Fibroblast of skin of abdomen (primary cell): ENCODE data around the gene ADK.

Experiments
- DNase-seq: peaks from one replicate; pipeline ENCODE4 v3.0.0-alpha.2; 2013

Gene ADK

DNA sequence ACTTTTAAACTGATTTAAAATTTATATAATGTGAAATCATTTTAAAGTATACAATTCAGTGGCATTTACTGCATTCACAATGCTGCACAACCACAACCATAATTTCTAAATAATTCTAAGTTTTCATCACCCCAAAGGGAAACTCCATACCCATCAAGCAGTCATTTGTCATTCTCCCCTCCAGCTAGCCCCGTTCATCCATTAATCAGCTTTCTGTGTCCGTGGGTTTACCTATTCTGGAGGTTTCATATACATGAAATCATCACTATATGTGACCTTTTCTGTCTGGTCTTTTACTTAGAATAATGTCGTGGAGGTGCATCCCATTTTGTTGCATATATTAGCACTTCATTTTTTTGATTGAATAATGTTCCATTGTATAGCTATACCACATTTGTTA is 214.1 kb downstream of the ADK start:
- DNase-seq: no peak

GRCh38 chr10:74371696-74372095 is 220.7 kb downstream of the ADK start:
- DNase-seq: peak; percentile 18

- no peak for DNase-seq
These were observed 222.0 kb downstream of the ADK start for GRCh38 chr10:74373059-74373458.

DNA sequence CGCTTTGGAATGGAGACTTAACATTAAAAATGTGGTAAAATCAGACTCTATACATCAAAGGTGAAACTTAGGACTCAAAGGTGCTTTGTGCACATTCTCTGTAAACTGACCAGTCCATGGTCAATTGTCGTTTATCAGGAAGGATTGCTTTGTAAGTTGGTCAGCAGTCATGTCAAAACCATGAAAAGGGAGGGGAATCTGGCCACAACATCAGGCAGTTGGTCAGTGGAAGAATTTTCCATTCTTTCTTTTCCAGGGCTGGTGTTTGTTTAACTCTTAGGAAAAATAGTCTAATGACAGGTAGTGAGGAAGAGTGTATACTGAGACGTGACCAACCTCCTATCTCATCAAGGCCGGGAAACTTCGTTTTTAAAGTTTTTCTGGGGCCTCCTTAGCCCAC is 226.5 kb downstream of the ADK start:
- DNase-seq: no peak

- no peak for DNase-seq
These were observed 228.5 kb downstream of the ADK start for GRCh38 chr10:74379474-74379873.

DNA sequence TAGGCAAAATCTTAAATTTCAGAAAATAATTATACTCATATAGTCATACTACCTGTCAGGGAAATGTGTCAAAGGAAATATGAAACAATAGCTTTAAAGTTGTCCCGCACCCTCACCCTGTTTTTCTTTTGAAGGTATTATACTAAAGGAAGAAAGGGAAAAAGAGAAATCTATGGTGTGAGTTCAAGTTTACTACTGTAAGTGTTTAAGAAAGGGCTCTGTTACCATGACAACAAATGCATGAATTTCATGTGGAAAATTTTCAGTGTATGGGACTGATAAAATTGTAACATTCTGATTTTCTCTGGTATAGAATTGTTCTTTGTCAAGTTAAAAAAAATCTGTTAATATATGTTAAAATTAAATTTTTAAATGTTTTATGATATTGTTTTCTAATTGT is 229.8 kb downstream of the ADK start:
- no peak for DNase-seq

DNA sequence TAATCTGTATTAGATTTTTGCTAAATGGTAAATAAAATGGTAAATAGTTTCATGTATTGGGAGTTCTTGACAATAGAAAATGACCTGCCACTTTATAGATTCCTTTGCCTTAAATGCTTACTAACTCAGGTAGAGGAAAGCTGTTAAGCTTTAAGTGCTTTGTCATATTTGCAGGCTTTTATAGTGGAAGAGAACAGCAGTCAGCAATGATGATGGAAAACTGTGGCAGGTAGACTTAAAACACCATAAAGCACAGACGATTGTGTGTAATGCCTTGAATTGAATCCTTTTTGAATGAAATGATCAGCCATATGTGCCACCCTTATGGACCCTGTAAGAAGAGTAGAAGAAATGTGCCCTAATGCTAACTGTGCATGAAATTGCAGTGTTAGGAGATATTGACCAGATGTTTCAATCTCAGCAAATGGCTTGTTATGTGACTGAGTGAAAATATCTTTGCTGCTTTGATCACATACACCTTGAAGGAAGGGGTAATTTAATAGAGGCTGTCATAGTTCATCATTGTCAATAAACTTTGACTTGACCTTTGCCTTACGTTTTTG is 230.4 kb downstream of the ADK start:
- DNase-seq: no peak

- DNase-seq: no peak
These were observed 231.6 kb downstream of the ADK start for GRCh38 chr10:74382663-74383062.

GRCh38 chr10:74383642-74384041 is 232.6 kb downstream of the ADK start:
- no peak for DNase-seq

DNA sequence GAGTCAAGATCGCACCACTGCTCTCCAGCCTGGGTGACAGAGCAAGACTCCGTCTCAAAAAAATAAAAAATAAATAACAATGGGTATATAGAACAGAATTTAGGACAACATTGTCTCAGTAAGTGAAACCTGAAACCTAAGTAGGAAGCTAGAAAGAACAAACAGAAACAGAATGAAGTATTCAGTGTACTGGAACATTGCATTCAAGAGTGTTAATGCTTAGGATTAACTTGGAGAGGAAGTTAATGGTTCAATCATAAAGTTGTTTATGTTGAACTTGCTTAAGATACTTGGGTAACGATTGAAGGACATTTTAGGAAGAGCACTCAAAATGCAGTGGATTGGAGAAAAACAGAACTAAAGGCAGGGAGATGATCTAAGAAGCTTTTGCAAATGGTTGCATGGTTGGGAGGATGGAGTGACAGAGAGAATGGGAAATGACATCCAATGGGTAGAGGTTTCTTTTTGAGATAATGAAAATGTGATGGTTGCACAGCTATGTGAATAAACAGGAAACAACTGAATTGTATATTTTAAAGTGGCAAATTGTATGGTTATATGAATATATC is 233.7 kb downstream of the ADK start:
- DNase-seq: no peak

- DNase-seq: no peak
These were observed 237.8 kb downstream of the ADK start for GRCh38 chr10:74388801-74389200.

- no peak for DNase-seq
These were observed 240.8 kb downstream of the ADK start for GRCh38 chr10:74391786-74392185.

DNA sequence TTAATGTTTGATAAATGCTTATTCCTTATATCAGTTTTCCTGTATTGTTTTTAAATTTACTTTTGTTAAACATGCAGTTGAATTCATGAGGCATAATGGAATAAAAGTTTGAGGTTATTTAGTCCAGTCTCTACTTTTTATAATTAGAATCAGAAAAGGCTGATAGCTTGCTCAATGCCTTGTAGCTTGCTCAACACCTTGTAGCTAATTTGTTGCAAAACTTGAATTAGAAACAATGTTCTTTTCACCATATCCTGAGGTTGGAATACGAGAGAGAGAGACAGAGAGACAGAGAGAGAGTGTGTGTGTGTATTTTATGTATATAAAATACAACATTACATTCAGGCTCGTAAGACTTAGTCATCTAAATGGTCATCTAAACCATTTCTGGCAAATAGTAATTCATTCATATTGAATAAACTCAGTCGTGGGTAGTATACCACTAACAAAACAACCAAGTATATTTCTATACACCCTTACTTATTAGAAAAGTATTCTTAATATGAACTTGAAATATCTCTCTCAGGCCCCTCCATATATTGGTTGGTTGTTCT is 243.5 kb downstream of the ADK start:
- DNase-seq: peak; percentile 10

DNA sequence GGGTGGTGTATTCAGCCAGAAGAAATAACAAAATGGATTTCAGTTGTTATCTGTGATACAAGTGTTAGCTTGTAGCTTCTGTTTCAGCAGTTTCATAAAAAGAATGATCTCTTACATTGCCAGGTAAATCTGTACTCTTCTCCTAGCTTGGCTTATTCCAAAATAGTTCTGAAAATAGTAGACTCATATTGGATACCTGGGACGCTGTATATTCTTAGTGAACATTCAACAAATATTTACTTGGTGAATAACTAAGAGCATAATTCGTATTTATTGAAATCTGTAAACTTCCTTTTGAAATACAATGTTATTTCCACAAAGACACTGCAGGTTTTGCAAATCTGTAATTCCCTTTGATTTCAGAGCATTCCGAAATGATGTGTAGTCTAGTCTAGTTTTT is 249.2 kb downstream of the ADK start:
- DNase-seq: peak; percentile 5

- no peak for DNase-seq
These were observed 255.0 kb downstream of the ADK start for GRCh38 chr10:74406006-74406405.

DNA sequence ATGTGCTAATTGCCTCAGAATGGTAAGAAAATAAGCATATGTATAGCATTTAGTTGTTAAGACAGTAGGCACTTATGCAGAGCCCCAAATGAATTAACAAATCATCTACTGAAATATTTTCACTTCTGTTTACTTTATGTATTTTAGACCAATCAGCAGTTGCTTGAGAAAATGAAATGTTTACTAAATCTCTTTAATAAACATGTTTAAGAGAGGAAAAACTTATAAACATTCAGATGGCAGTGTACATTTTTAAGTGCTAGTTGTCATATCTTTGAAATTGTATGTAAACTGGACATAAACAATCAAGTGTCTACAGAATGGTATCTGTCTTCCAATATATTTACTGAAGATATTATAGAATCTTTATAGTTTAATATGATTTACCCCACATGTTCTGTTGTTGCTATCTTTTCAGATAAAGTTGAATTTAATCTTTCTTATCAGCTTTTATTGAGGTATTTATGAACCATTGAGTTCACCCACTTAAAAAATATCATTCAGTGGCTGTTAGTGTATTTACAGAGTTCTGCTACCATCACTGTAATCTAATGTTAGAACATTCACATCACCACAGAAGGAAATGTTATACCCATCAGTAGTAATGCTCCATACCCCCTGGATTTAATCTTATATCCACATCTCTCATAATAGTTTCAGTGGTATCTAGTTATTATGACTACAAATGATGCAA is 264.3 kb downstream of the ADK start:
- no peak for DNase-seq

- DNase-seq: no peak
These were observed 266.4 kb downstream of the ADK start for GRCh38 chr10:74417397-74417796.

DNA sequence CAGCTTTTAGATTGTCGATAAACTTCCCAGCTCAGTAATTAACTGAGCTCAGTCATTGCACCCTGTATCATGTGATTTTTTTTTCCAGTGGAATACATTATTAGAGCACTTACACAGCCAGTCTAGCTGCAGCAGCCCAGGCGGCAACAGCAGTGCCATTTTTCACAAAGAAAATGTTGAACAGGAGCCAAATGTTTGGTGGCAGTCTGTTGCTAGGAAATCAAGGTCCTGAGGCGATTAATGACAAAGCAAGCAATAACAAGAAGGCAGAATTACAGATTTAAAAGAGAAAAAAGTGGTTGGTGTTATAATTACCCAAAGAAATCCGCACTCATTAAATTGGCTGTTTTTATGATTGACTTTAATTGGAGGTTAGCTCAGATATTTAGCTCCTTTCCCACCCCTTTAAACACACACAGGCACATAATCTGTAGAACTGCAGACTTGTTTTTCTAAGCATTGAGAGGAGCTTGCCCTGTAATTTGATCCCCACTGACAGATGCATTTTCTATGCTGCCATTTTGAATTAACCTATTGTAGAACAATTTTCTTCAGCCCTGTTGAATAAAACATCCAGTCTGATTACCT is 267.4 kb downstream of the ADK start:
- no peak for DNase-seq

- DNase-seq: no peak
These were observed 268.5 kb downstream of the ADK start for GRCh38 chr10:74419491-74419951.

DNA sequence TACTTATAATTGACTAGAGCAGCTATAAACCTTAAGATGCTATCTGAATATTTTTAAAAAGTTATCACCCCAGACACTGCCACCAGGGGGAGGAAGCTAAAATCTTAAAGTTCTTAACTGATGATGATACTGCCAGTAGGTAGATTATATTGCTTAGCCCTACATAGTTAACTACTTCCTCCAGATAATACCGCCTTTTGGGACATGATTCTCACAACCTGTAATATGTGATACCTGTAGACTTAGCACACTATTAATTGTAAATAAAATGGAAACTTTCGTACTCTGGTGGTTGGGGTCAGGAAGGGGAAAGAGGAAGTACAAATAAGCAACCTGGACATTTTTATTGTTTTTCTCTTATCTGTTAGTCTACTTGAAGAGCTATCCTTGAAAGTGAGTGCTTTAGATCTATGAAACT is 268.9 kb downstream of the ADK start:
- DNase-seq: peak; percentile 8

DNA sequence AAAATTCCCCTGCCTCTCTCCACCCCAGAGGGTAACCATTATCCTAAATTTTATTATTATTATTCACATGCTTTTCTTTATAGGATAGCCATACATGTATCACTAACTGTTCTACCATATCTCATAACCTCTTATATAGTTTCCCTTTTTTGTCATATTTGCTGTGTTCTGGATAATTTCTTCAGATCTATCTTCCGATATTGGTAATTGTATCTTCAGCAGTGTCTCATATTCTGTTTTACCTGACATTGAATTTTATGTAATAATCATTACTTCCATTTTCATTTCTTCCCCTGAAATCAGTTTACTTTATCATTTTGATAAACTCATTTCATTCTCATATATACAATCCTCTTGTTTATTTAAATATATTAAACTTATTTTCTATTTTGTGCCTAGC is 273.5 kb downstream of the ADK start:
- DNase-seq: no peak

DNA sequence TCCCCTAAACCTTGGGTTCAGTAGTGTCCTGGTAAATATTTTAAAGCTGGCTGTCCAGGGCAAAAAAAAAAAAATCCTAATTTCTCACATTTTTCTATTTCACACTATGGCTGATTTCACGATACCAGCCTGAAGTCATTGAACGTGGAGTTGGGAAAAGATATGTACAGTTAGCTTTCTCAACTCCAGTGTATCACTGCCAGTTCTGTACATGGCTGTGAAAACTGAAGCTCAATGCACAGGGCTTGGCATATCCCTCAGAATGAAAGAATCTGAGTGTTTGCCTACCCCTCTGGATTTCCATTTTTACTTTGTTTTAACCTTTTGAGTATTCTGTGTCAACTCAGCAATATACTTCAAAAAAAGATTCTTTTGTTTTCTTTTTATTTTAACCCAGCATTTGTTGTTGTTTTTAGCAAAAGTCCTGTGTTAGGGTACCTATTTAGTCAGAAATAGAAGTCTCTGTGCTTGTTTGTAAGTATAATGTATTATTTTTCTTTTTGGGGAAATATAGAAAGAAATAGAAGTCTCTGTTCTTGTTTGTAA is 274.5 kb downstream of the ADK start:
- DNase-seq: no peak

DNA sequence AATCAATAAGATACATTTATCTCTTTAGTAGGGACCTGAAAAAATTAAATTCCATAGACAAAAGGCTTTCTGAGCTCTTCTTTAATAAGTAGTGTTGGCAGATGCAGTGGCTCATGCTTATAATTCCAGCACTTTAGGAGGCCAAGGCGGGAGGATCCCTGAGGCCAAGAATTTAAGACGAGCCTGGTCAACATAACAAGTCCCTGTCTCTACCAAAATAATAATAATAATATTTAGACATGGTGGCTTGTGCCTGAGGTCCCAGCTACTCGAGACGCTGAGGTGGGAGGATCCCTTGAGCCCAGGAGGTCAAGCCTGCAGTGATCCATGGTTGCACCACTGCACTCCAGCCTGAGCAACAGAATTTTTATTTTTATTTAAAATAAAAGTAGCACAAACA is 280.8 kb downstream of the ADK start:
- no peak for DNase-seq
